ENCODE results near the gene TH. TPM values are rescaled to one million over a fixed set of nuclear protein-coding genes. Genes with fewer than 3 reads are reported as not detected.
A peak's percentile ranks its signal among the peaks of the same experiment; 100 is the strongest.

TH gene
- total RNA-seq, 1 experiment from 2014 or later: not detected

- peaks cover 22% of the 10 kb centered on the region for H3K9me3 Mint-ChIP-seq (ENCODE audit: unreplicated experiment)
- BruUV-seq (replicated peaks): no TSS peak
- TF ChIP-seq CTCF (IDR thresholded peaks at IDR 0.05; ENCODE audit: insufficient read depth in 1 of 2, low read depth in 1 of 2, low read length in 1 of 2, severe bottlenecking in 1 of 2, unreplicated experiment in 1 of 2): no peak
- H3K4me1 Mint-ChIP-seq (ENCODE audit: low read depth, unreplicated experiment): no peaks in the 10 kb centered on the region
- intact Hi-C loops (cut with micrococcal nuclease; ENCODE audit: unreplicated experiment): no loop called here
- no peaks in the 10 kb centered on the region for H3K36me3 ChIP-seq (ENCODE audit: control insufficient read depth, insufficient read depth, low read length)
- DNase-seq: no peak
- no peaks in the 10 kb centered on the region for H3K27me3 ChIP-seq (replicated peaks; ENCODE audit: control insufficient read depth, insufficient read depth, low read length)
- peaks cover 18% of the 10 kb centered on the region for H3K4me1 ChIP-seq
- H3K9me3 ChIP-seq: peaks cover 17% of the 10 kb centered on the region
- no peaks in the 10 kb centered on the region for H3K27me3 Mint-ChIP-seq (ENCODE audit: insufficient read depth, unreplicated experiment)
- no peaks in the 10 kb centered on the region for H3K36me3 Mint-ChIP-seq (ENCODE audit: insufficient read depth, unreplicated experiment)
- ChIA-PET CTCF (interaction anchor here (1.0 kb wide), 1 partner anchor 39 kb away, joined by 3 read pairs; no protein-coding TSS in a partner anchor), POLR2A (no interaction called here)
- H3K4me3 ChIP-seq (ENCODE audit: low read depth, low read length): no peak overlapping the region
- H3K27ac Mint-ChIP-seq (ENCODE audit: unreplicated experiment): no peak overlapping the region
- no peak overlapping the region for H3K4me3 Mint-ChIP-seq (ENCODE audit: unreplicated experiment)
These were observed 54.9 kb downstream of the TH start for GRCh38 chr11:2116680-2117079.

- Mint-ChIP-seq H3K27me3 (ENCODE audit: insufficient read depth, unreplicated experiment) (no peaks in the 10 kb centered on the region), H3K9me3 (ENCODE audit: unreplicated experiment) (peaks cover 22% of the 10 kb centered on the region), H3K27ac (ENCODE audit: unreplicated experiment) (no peak overlapping the region), H3K4me1 (ENCODE audit: low read depth, unreplicated experiment) (no peaks in the 10 kb centered on the region), H3K4me3 (ENCODE audit: unreplicated experiment) (no peak overlapping the region), H3K36me3 (ENCODE audit: insufficient read depth, unreplicated experiment) (no peaks in the 10 kb centered on the region)
- intact Hi-C loops (cut with micrococcal nuclease; ENCODE audit: unreplicated experiment): no loop called here
- ChIA-PET POLR2A (no interaction called here), CTCF (no interaction called here)
- no peak for TF ChIP-seq CTCF (IDR thresholded peaks at IDR 0.05; ENCODE audit: insufficient read depth in 1 of 2, low read depth in 1 of 2, low read length in 1 of 2, severe bottlenecking in 1 of 2, unreplicated experiment in 1 of 2)
- DNase-seq: no peak
- H3K36me3 ChIP-seq (ENCODE audit: control insufficient read depth, insufficient read depth, low read length): no peaks in the 10 kb centered on the region
- no TSS peak for BruUV-seq (replicated peaks)
- H3K27me3 ChIP-seq (replicated peaks; ENCODE audit: control insufficient read depth, insufficient read depth, low read length): no peaks in the 10 kb centered on the region
- H3K4me3 ChIP-seq (ENCODE audit: low read depth, low read length): no peak overlapping the region
- peaks cover 17% of the 10 kb centered on the region for H3K9me3 ChIP-seq
- H3K4me1 ChIP-seq: peaks cover 6% of the 10 kb centered on the region
These were observed 56.3 kb downstream of the TH start for GRCh38 chr11:2115308-2115707.

GRCh38 chr11:2114430-2115241 is 57.0 kb downstream of the TH start:
- TF ChIP-seq CTCF (IDR thresholded peaks at IDR 0.05; ENCODE audit: insufficient read depth in 1 of 2, low read depth in 1 of 2, low read length in 1 of 2, severe bottlenecking in 1 of 2, unreplicated experiment in 1 of 2): no peak
- ChIA-PET CTCF (interaction anchor here (0.6 kb wide), 1 partner anchor 100 kb away, joined by 4 read pairs; no protein-coding TSS in a partner anchor), POLR2A (no interaction called here)
- no TSS peak for BruUV-seq (replicated peaks)
- Histone ChIP-seq H3K4me1 (no peaks in the 10 kb centered on the region; the same call in 1 of the 2 replicates), H3K9me3 (peaks cover 17% of the 10 kb centered on the region), H3K27me3 (replicated peaks; ENCODE audit: control insufficient read depth, insufficient read depth, low read length) (no peaks in the 10 kb centered on the region), H3K36me3 (ENCODE audit: control insufficient read depth, insufficient read depth, low read length) (no peaks in the 10 kb centered on the region), H3K4me3 (ENCODE audit: low read depth, low read length) (no peak overlapping the region)
- DNase-seq: no peak
- no peaks in the 10 kb centered on the region for H3K27me3 Mint-ChIP-seq (ENCODE audit: insufficient read depth, unreplicated experiment)
- H3K36me3 Mint-ChIP-seq (ENCODE audit: insufficient read depth, unreplicated experiment): no peaks in the 10 kb centered on the region
- no peak overlapping the region for H3K27ac Mint-ChIP-seq (ENCODE audit: unreplicated experiment)
- intact Hi-C loops (cut with micrococcal nuclease; ENCODE audit: unreplicated experiment): no loop called here
- no peaks in the 10 kb centered on the region for H3K4me1 Mint-ChIP-seq (ENCODE audit: low read depth, unreplicated experiment)
- H3K9me3 Mint-ChIP-seq (ENCODE audit: unreplicated experiment): peaks cover 22% of the 10 kb centered on the region
- no peak overlapping the region for H3K4me3 Mint-ChIP-seq (ENCODE audit: unreplicated experiment)

Small RNA genes within 50 kb of the gene (microRNA-seq; reads per million reads assigned to microRNA genes)
- gene MIR4686 (not detected), gene MIR483 (3,170 reads per million, percentile 94 among the genes with 10 or more reads in this experiment)

Other genes starting within 250 kb of the TH start
- 7.8 and 15.0 TPM in 2 replicates for gene MRPL23, start 224.5 kb downstream of the TH start, total RNA-seq (2022)
- 1.5 TPM in 2 replicates for gene H19, start 174.0 kb downstream of the TH start, total RNA-seq (2022)
- gene IGF2, start 32.4 kb downstream of the TH start, total RNA-seq (2022): 1,375 and 1,397 TPM in 2 replicates
- gene INS, start 10.6 kb downstream of the TH start, total RNA-seq (2022): not detected in 2 replicates
- gene ASCL2, start 98.8 kb upstream of the TH start, total RNA-seq (2022): 26.6 and 32.5 TPM in 2 replicates
- gene C11orf21, start 130.1 kb upstream of the TH start, total RNA-seq (2022): 0.09 and 0.21 TPM in 2 replicates
- 0.97 and 1.2 TPM in 2 replicates for gene TSPAN32, start 130.2 kb upstream of the TH start, total RNA-seq (2022)
- 397 and 412 TPM in 2 replicates for gene CD81, start 205.5 kb upstream of the TH start, total RNA-seq (2022)
- 46.2 and 60.9 TPM in 2 replicates for gene TSSC4, start 228.9 kb upstream of the TH start, total RNA-seq (2022)